ENCODE measurements around the gene DYNC1I1.

Gene DYNC1I1

DNA sequence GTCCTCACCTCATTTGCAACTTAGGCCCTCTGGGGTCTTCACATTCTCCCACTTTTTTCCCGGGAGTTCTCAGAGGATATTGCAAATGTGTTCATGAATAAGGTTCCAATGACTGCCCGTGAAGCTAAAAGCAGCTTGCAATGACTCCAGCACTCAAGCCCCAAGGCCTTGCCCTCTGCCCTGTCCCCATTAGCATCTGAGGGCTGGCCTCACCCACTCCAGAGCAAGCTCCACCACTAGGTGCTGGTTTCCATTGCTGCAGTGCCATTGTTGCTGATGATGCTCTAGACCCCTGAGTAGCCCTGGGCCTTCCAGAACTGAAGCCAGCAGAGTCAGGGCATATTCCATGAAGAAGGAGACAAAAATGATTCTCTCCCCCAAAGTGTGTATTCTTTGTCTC is 236.8 kb downstream of the DYNC1I1 start:
- Histone ChIP-seq H3K9me3 (ENCODE audit: insufficient read depth, low read depth, low read length) (no peaks in the 10 kb centered on the region), H3K79me2 (ENCODE audit: insufficient read depth, low read length) (no peaks in the 10 kb centered on the region), H4K20me1 (ENCODE audit: insufficient read depth, low read length, poor library complexity, severe bottlenecking) (no peaks in the 10 kb centered on the region), H2AFZ (ENCODE audit: low read length) (no peak overlapping the region), H3K9me2 (replicated peaks; ENCODE audit: low read depth, low read length) (no peaks in the 10 kb centered on the region), H3K4me3 (ENCODE audit: low read length, poor library complexity, severe bottlenecking) (no peak overlapping the region), H3K9ac (ENCODE audit: low read depth, low read length, poor library complexity, severe bottlenecking) (no peak overlapping the region), H3K27me3 (ENCODE audit: insufficient read depth, low read length, poor library complexity, severe bottlenecking) (no peaks in the 10 kb centered on the region), H3K36me3 (ENCODE audit: insufficient read depth, low read length) (no peaks in the 10 kb centered on the region), H3K4me2 (ENCODE audit: low read depth, low read length, poor library complexity, severe bottlenecking) (no peak overlapping the region), H3K4me1 (ENCODE audit: insufficient read depth, low read length, poor library complexity, severe bottlenecking) (no peaks in the 10 kb centered on the region), H3F3A (ENCODE audit: low read depth) (no peaks in the 10 kb centered on the region)
- no peak for TF ChIP-seq EZH2phosphoT487 (IDR thresholded peaks at IDR 0.05; ENCODE audit: borderline replicate concordance)
- TF ChIP-seq CTCF (conservative IDR thresholded peaks at IDR 0.05; ENCODE audit: low read length), result no peak

DNA sequence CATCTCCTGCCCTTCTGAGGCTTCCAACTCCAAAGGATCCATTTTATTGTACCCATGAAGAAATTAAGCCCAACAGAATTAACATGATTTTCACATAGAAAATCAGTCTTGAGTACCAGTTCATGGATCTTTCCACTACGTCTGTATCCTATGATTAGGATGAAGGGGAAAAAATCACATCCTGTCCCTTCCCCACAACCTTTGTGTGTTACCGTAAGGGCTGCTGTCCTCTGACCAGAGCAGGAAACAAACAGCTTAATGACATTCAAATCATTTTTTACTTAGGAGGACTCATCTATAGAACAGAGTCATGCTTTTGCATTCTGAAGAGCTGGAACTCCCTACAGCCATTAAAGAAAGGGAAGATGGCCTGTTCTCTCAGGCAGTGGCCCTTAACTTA is 241.5 kb downstream of the DYNC1I1 start:
- no peaks in the 10 kb centered on the region for H3K9me2 ChIP-seq (replicated peaks; ENCODE audit: low read depth, low read length)
- no peak overlapping the region for H3K4me3 ChIP-seq (ENCODE audit: low read length, poor library complexity, severe bottlenecking)
- TF ChIP-seq CTCF (conservative IDR thresholded peaks at IDR 0.05; ENCODE audit: low read length) (no peak), EZH2phosphoT487 (IDR thresholded peaks at IDR 0.05; ENCODE audit: borderline replicate concordance) (no peak)
- no peaks in the 10 kb centered on the region for H3K9me3 ChIP-seq (ENCODE audit: insufficient read depth, low read depth, low read length)
- H3K36me3 ChIP-seq (ENCODE audit: insufficient read depth, low read length), result no peaks in the 10 kb centered on the region
- H3K4me2 ChIP-seq (ENCODE audit: low read depth, low read length, poor library complexity, severe bottlenecking), result no peak overlapping the region
- no peaks in the 10 kb centered on the region for H3F3A ChIP-seq (ENCODE audit: low read depth)
- H3K27me3 ChIP-seq (ENCODE audit: insufficient read depth, low read length, poor library complexity, severe bottlenecking), result no peaks in the 10 kb centered on the region
- no peak overlapping the region for H2AFZ ChIP-seq (ENCODE audit: low read length)
- no peak overlapping the region for H3K9ac ChIP-seq (ENCODE audit: low read depth, low read length, poor library complexity, severe bottlenecking)
- H4K20me1 ChIP-seq (ENCODE audit: insufficient read depth, low read length, poor library complexity, severe bottlenecking), result no peaks in the 10 kb centered on the region
- H3K79me2 ChIP-seq (ENCODE audit: insufficient read depth, low read length), result no peaks in the 10 kb centered on the region
- H3K4me1 ChIP-seq (ENCODE audit: insufficient read depth, low read length, poor library complexity, severe bottlenecking), result no peaks in the 10 kb centered on the region

DNA sequence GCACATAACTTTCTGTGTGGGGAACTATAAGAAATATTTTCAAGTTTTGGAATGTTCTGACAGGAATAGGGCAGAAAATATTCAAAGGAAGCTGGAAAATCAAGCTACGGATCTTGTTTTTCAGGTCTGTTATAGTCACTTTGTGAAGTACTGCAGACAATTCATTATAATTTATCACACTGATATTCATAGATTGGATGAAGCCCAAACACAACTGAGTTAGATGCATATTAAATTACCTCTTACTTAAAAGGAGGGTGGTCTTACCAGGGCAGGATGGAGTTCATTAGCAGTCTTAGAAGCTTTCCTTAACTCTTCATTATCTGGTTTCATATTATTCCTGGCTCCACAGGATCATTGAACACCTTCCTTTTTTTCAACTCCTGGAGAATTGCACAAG is 242.3 kb downstream of the DYNC1I1 start:
- no peaks in the 10 kb centered on the region for H3K9me3 ChIP-seq (ENCODE audit: insufficient read depth, low read depth, low read length)
- H3K27me3 ChIP-seq (ENCODE audit: insufficient read depth, low read length, poor library complexity, severe bottlenecking), result no peaks in the 10 kb centered on the region
- no peak overlapping the region for H2AFZ ChIP-seq (ENCODE audit: low read length)
- H3K79me2 ChIP-seq (ENCODE audit: insufficient read depth, low read length), result no peaks in the 10 kb centered on the region
- H3K4me2 ChIP-seq (ENCODE audit: low read depth, low read length, poor library complexity, severe bottlenecking), result no peak overlapping the region
- TF ChIP-seq EZH2phosphoT487 (IDR thresholded peaks at IDR 0.05; ENCODE audit: borderline replicate concordance), result no peak
- TF ChIP-seq CTCF (conservative IDR thresholded peaks at IDR 0.05; ENCODE audit: low read length), result no peak
- no peaks in the 10 kb centered on the region for H3F3A ChIP-seq (ENCODE audit: low read depth)
- H3K4me3 ChIP-seq (ENCODE audit: low read length, poor library complexity, severe bottlenecking), result no peak overlapping the region
- no peaks in the 10 kb centered on the region for H4K20me1 ChIP-seq (ENCODE audit: insufficient read depth, low read length, poor library complexity, severe bottlenecking)
- H3K9me2 ChIP-seq (replicated peaks; ENCODE audit: low read depth, low read length), result no peaks in the 10 kb centered on the region
- H3K4me1 ChIP-seq (ENCODE audit: insufficient read depth, low read length, poor library complexity, severe bottlenecking), result no peaks in the 10 kb centered on the region
- H3K36me3 ChIP-seq (ENCODE audit: insufficient read depth, low read length), result no peaks in the 10 kb centered on the region
- no peak overlapping the region for H3K9ac ChIP-seq (ENCODE audit: low read depth, low read length, poor library complexity, severe bottlenecking)

Data from Loucy (cell line).